Measurements from ENCODE around the gene GFRA1. TPM values are rescaled to one million over a fixed set of nuclear protein-coding genes. Genes with fewer than 3 reads are reported as not detected.

GFRA1 gene
- total and polyA plus RNA-seq, 11 donors = 0.76 to 18.6 (median 1.4) TPM

- Histone ChIP-seq H3K36me3 (no peaks in the 10 kb centered on the region), H3K9me3 (no peaks in the 10 kb centered on the region), H3K27ac (no peak overlapping the region), H3K27me3 (peaks cover 6 to 52% (median 30%) of the 10 kb centered on the region in 9 donors), H3K4me1 (peaks cover 0 to 29% (median 7%) of the 10 kb centered on the region in 12 donors), H3K4me3 (no peak overlapping the region)
- 84 to 90% (median 89%) methylated on average over 3 of the region's 3 CpGs for WGBS, 4 donors
- DNase-seq (no peak), ATAC-seq (no peak)
- intact Hi-C loops (cut with DNase I) = loop anchor here in 2 of 10 donors (10.0 kb wide), 2 partner anchors 232 to 332 kb away; no protein-coding TSS in a partner anchor
- TF ChIP-seq CTCF (IDR thresholded peaks at IDR 0.05) = no peak
- no peak for TF ChIP-seq POLR2A (IDR thresholded peaks at IDR 0.05)
Measured at GRCh38 chr10:116276981-116277380, 4.0 kb upstream of the GFRA1 start.

- intact Hi-C loops (cut with DNase I) = loop anchor here in 3 of 10 donors (5.0 to 10.0 kb wide), 3 partner anchors 229 to 442 kb away; no protein-coding TSS in a partner anchor
- peak overlapping the region in 1 of 12 donors; percentile 76 for H3K27ac ChIP-seq
- no peak for DNase-seq
Measured at GRCh38 chr10:116274064-116274904, 1.3 kb upstream of the GFRA1 start.

GRCh38 chr10:116271593-116272439, 1.2 kb downstream of the GFRA1 start:
- Histone ChIP-seq H3K9me3 (no peaks in the 10 kb centered on the region), H3K4me3 (peak overlapping the region; percentile 32 to 63 (median 51)), H3K4me1 (peaks cover 0 to 41% (median 11%) of the 10 kb centered on the region in 12 donors), H3K36me3 (no peaks in the 10 kb centered on the region), H3K27me3 (peaks cover 13 to 77% (median 48%) of the 10 kb centered on the region in 9 donors), H3K27ac (peak overlapping the region in 4 of 12 donors; percentile 9 to 76 (median 28))
- DNase-seq (peak in 1 of 5 donors; percentile 34), ATAC-seq (peak in 2 of 4 donors; percentile 25 to 46)
- intact Hi-C loops (cut with DNase I) = loop anchor here in 3 of 10 donors (5.0 to 10.0 kb wide), 3 partner anchors 227 to 440 kb away; no protein-coding TSS in a partner anchor
- 1% methylated on average over 45 to 64 of the region's 64 CpGs for WGBS, 4 donors
- TF ChIP-seq CTCF (IDR thresholded peaks at IDR 0.05) (no peak), POLR2A (IDR thresholded peaks at IDR 0.05) (no peak)

More at GRCh38 chr10:116274064-116274904, 1.3 kb upstream of the GFRA1 start:
- TF ChIP-seq POLR2A (IDR thresholded peaks at IDR 0.05) (no peak), CTCF (IDR thresholded peaks at IDR 0.05) (no peak)
- Histone ChIP-seq H3K9me3 (no peaks in the 10 kb centered on the region), H3K36me3 (no peaks in the 10 kb centered on the region), H3K27me3 (peaks cover 13 to 71% (median 48%) of the 10 kb centered on the region in 9 donors), H3K4me3 (peak overlapping the region in 11 of 12 donors; percentile 34 to 63 (median 52)), H3K4me1 (peaks cover 0 to 41% (median 11%) of the 10 kb centered on the region in 12 donors)
- 1 to 2% (median 1%) methylated on average over 47 to 49 of the region's 49 CpGs for WGBS, 4 donors
- ATAC-seq = peak in 2 of 4 donors; percentile 24 to 41
